HEK293 (cell line): ENCODE measurements around the gene PDZRN3.

Source experiments
- CTCF ChIA-PET: fragments of 350-600 bp; formaldehyde crosslinking; extraction: SDS; loops from one replicate; lab custom pipeline; 2021; ENCODE audit warnings: antibody characterized with exemption; lab: Yijun Ruan, JAX
- POLR2A ChIA-PET: fragments of 300-600 bp; formaldehyde crosslinking; extraction: SDS; loops from one replicate; lab custom pipeline; 2020; ENCODE audit warnings: antibody characterized with exemption, inconsistent platforms; lab: Yijun Ruan, JAX
- H3K27ac ChIP-seq: fragments of 200-500 bp; sonication (Bioruptor generic); 2 replicates; pipeline ENCODE4 v1.5.1; 2014; ENCODE audit warnings: low read depth, low read length, control low read depth, inconsistent platforms; ENCODE audit errors: extremely low read depth
- H3K36me3 ChIP-seq, 2 experiments: fragments of 200-500 bp in 1 of 2; sonication (Bioruptor generic) in 1 of 2; 1 replicate in 1 of 2; 2 replicates in 1 of 2; pipeline ENCODE4 v1.5.1; 2014 to 2017; ENCODE audit warnings: inconsistent platforms in 2 of 2, low read length in 2 of 2; ENCODE audit not compliant: control insufficient read depth in 2 of 2, insufficient read depth in 1 of 2
- H3K4me1 ChIP-seq: fragments of 200-500 bp; sonication (Bioruptor generic); 2 replicates; pipeline ENCODE4 v1.5.1; 2014; ENCODE audit warnings: mild to moderate bottlenecking, low read length, inconsistent platforms; ENCODE audit not compliant: control insufficient read depth, insufficient read depth
- H3K4me3 ChIP-seq: 2 replicates; pipeline ENCODE4 v1.5.1; 2011; ENCODE audit warnings: low read depth, mild to moderate bottlenecking, control low read depth, low read length, moderate library complexity
- H3K9me3 ChIP-seq: fragments of 200-500 bp; sonication (Bioruptor generic); 2 replicates; pipeline ENCODE4 v1.5.1; 2014; ENCODE audit warnings: low read depth, low read length, inconsistent platforms; ENCODE audit not compliant: control insufficient read depth, insufficient read depth
- GLIS2 ChIP-seq: fragments of 450-650 bp; formaldehyde crosslinking; IDR thresholded peaks from 2 replicates; pipeline ENCODE4 v1.5.1; 2016; ENCODE audit warnings: missing biosample characterization, missing genetic modification characterization
- OVOL3 ChIP-seq: fragments of 450-650 bp; formaldehyde crosslinking; IDR thresholded peaks from 2 replicates; pipeline ENCODE4 v1.5.1; 2016; ENCODE audit warnings: missing biosample characterization, missing genetic modification characterization
- SCRT1 ChIP-seq: fragments of 450-650 bp; formaldehyde crosslinking; IDR thresholded peaks from 2 replicates; pipeline ENCODE4 v1.5.1; 2016; ENCODE audit warnings: missing biosample characterization, missing genetic modification characterization, borderline replicate concordance
- SP2 ChIP-seq: fragments of 450-650 bp; formaldehyde crosslinking; IDR thresholded peaks from 2 replicates; pipeline ENCODE4 v1.5.1; 2016; ENCODE audit warnings: missing biosample characterization, missing genetic modification characterization
- TCF7L2 ChIP-seq: IDR thresholded peaks from 2 replicates; pipeline ENCODE4 v1.6.1; 2011; ENCODE audit warnings: low read depth, mild to moderate bottlenecking, inconsistent platforms, low read length, moderate library complexity, borderline replicate concordance
- TRIM28 ChIP-seq: IDR thresholded peaks from 2 replicates; pipeline ENCODE4 v1.6.1; 2011; ENCODE audit warnings: low read length, control low read depth, borderline replicate concordance
- ZFP3 ChIP-seq: fragments of 450-650 bp; formaldehyde crosslinking; IDR thresholded peaks from 2 replicates; pipeline ENCODE4 v1.5.1; 2016; ENCODE audit warnings: low read depth, missing biosample characterization, missing genetic modification characterization
- ZFP37 ChIP-seq: fragments of 450-650 bp; formaldehyde crosslinking; IDR thresholded peaks from 2 replicates; pipeline ENCODE4 v1.5.1; 2016; ENCODE audit warnings: missing biosample characterization, missing genetic modification characterization
- ZNF112 ChIP-seq: fragments of 450-650 bp; formaldehyde crosslinking; IDR thresholded peaks from 2 replicates; pipeline ENCODE4 v1.5.0; 2017; ENCODE audit warnings: missing biosample characterization, missing genetic modification characterization
- ZNF23 ChIP-seq: fragments of 450-650 bp; formaldehyde crosslinking; IDR thresholded peaks from 2 replicates; pipeline ENCODE4 v1.5.1; 2016; ENCODE audit warnings: missing biosample characterization, missing genetic modification characterization, borderline replicate concordance
- ZNF324 ChIP-seq: fragments of 450-650 bp; formaldehyde crosslinking; IDR thresholded peaks from 2 replicates; pipeline ENCODE4 v1.5.1; 2016; ENCODE audit warnings: missing biosample characterization, missing genetic modification characterization
- ZNF366 ChIP-seq: fragments of 450-650 bp; formaldehyde crosslinking; conservative IDR thresholded peaks from 2 replicates; pipeline ENCODE4 v1.5.1; 2016; ENCODE audit warnings: missing biosample characterization, missing genetic modification characterization
- ZNF394 ChIP-seq: fragments of 450-650 bp; formaldehyde crosslinking; IDR thresholded peaks from 2 replicates; pipeline ENCODE4 v1.5.1; 2016; ENCODE audit warnings: missing biosample characterization, missing genetic modification characterization, mild to moderate bottlenecking, moderate library complexity, borderline replicate concordance
- ZNF529 ChIP-seq: fragments of 450-650 bp; formaldehyde crosslinking; IDR thresholded peaks from 2 replicates; pipeline ENCODE4 v1.5.1; 2017; ENCODE audit warnings: missing genetic modification characterization, missing biosample characterization; ENCODE audit not compliant: insufficient replicate concordance
- ZNF585B ChIP-seq: fragments of 450-650 bp; formaldehyde crosslinking; IDR thresholded peaks from 2 replicates; pipeline ENCODE4 v1.5.1; 2016; ENCODE audit warnings: missing biosample characterization, missing genetic modification characterization
- ZNF624 ChIP-seq: fragments of 450-650 bp; formaldehyde crosslinking; IDR thresholded peaks from 2 replicates; pipeline ENCODE4 v1.5.1; 2017; ENCODE audit warnings: missing biosample characterization, missing genetic modification characterization
- ZNF626 ChIP-seq: fragments of 450-650 bp; sonication (Bioruptor Pico); formaldehyde crosslinking; IDR thresholded peaks from 2 replicates; pipeline ENCODE4 v1.5.1; 2018; ENCODE audit warnings: missing biosample characterization, missing genetic modification characterization, inconsistent platforms
- ZNF629 ChIP-seq: fragments of 450-650 bp; formaldehyde crosslinking; IDR thresholded peaks from 2 replicates; pipeline ENCODE4 v1.5.1; 2017; ENCODE audit warnings: missing biosample characterization, missing genetic modification characterization
- TF ChIP-seq, protein P1 (sequence below): fragments of 450-650 bp; formaldehyde crosslinking; IDR thresholded peaks from 2 replicates; pipeline ENCODE4 v1.5.1; 2016; ENCODE audit warnings: missing biosample characterization, missing genetic modification characterization, low read depth
- TF ChIP-seq, protein P2 (sequence below): fragments of 450-650 bp; IDR thresholded peaks from 2 replicates; pipeline ENCODE4 v1.5.1; 2018; ENCODE audit warnings: missing biosample characterization, missing genetic modification characterization
- TF ChIP-seq, protein P3 (sequence below): fragments of 450-650 bp; formaldehyde crosslinking; IDR thresholded peaks from 2 replicates; pipeline ENCODE4 v1.5.1; 2016; ENCODE audit warnings: missing biosample characterization, missing genetic modification characterization
- TF ChIP-seq, protein P4 (sequence below): fragments of 450-650 bp; formaldehyde crosslinking; IDR thresholded peaks from 2 replicates; pipeline ENCODE4 v1.5.1; 2016; ENCODE audit warnings: missing biosample characterization, missing genetic modification characterization, low read depth
- TF ChIP-seq, protein P5 (sequence below): fragments of 450-650 bp; formaldehyde crosslinking; IDR thresholded peaks from 2 replicates; pipeline ENCODE4 v1.5.1; 2016; ENCODE audit warnings: missing biosample characterization, missing genetic modification characterization

Gene PDZRN3

DNA sequence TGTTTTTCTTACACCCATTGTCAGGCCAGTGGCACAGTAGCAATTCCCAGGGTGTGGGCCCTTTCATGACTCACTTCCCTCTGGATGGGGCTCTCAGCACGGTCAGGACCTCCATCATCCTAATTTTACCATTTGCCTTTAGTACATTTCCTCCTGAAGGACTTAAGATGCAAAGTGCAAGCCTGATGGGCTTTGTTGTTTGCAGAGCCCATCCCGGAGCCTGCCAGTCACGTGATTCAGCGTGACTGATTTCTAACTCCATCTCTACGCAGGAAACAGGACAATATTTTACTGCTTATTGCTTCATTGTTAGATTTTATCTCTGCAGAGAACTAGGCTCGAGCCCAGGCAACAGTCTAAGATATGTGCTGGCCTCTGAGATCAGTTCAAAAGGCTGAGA is 223.7 kb downstream of the PDZRN3 start:
- no peaks in the 10 kb centered on the region for H3K9me3 ChIP-seq
- H3K27ac ChIP-seq, result no peak overlapping the region
- ChIA-PET CTCF (interaction anchor here (1.0 kb wide), 1 partner anchor 257 kb away, joined by 3 read pairs; no protein-coding TSS in a partner anchor), POLR2A (no interaction called here)
- TF ChIP-seq TRIM28 (peak; percentile 92), ZNF366 (tag by site-specific recombination) (no peak), ZNF529 (no peak), ZNF585B (tag by site-specific recombination) (no peak), ZNF626 (no peak)
- TF ChIP-seq, protein P1, sequence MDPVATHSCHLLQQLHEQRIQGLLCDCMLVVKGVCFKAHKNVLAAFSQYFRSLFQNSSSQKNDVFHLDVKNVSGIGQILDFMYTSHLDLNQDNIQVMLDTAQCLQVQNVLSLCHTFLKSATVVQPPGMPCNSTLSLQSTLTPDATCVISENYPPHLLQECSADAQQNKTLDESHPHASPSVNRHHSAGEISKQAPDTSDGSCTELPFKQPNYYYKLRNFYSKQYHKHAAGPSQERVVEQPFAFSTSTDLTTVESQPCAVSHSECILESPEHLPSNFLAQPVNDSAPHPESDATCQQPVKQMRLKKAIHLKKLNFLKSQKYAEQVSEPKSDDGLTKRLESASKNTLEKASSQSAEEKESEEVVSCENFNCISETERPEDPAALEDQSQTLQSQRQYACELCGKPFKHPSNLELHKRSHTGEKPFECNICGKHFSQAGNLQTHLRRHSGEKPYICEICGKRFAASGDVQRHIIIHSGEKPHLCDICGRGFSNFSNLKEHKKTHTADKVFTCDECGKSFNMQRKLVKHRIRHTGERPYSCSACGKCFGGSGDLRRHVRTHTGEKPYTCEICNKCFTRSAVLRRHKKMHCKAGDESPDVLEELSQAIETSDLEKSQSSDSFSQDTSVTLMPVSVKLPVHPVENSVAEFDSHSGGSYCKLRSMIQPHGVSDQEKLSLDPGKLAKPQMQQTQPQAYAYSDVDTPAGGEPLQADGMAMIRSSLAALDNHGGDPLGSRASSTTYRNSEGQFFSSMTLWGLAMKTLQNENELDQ (tag by site-specific recombination), result no peak
- TF ChIP-seq, protein P2, sequence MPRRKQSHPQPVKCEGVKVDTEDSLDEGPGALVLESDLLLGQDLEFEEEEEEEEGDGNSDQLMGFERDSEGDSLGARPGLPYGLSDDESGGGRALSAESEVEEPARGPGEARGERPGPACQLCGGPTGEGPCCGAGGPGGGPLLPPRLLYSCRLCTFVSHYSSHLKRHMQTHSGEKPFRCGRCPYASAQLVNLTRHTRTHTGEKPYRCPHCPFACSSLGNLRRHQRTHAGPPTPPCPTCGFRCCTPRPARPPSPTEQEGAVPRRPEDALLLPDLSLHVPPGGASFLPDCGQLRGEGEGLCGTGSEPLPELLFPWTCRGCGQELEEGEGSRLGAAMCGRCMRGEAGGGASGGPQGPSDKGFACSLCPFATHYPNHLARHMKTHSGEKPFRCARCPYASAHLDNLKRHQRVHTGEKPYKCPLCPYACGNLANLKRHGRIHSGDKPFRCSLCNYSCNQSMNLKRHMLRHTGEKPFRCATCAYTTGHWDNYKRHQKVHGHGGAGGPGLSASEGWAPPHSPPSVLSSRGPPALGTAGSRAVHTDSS (tag by site-specific recombination), result no peak
- no peaks in the 10 kb centered on the region for H3K36me3 ChIP-seq
- H3K4me1 ChIP-seq, result no peaks in the 10 kb centered on the region
- H3K4me3 ChIP-seq, result no peak overlapping the region

DNA sequence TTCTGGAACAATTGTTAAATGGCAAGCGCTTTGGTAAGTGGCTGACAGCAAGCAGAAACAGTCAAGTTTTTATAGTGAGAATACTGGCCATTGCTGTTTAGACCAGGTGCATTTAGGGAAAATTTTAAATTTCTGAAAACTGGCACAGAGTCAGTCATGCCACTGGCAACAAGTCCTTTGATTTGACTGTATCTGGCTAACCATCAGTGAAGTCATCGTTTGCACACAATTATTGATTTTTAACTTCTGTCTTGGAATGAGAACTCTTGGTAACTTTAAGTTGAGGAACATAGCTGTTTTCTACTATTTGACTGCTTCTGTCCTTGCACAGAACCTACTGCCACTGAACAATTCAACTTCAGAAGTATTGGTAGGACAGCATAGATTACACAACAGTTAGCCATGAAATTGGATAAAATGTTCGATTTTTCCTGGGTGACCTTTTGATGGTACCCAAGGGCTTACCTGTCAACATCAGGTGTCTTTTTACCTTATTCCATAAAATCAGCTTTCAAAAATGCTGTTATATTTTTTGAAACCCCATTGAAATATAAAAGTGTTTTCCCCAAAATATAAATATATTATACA is 225.0 kb downstream of the PDZRN3 start:
- TF ChIP-seq ZNF112 (tag by site-specific recombination), result no peak
- no peak for TF ChIP-seq SCRT1
- no peak for TF ChIP-seq OVOL3
- no peak for TF ChIP-seq SP2
- no peak for TF ChIP-seq ZFP37 (tag by site-specific recombination)
- TF ChIP-seq ZFP3 (tag by site-specific recombination), result no peak
- TF ChIP-seq ZNF626, result no peak
- no peak for TF ChIP-seq ZNF624 (tag by site-specific recombination)
- TF ChIP-seq TCF7L2, result no peak
- TF ChIP-seq, protein P3, sequence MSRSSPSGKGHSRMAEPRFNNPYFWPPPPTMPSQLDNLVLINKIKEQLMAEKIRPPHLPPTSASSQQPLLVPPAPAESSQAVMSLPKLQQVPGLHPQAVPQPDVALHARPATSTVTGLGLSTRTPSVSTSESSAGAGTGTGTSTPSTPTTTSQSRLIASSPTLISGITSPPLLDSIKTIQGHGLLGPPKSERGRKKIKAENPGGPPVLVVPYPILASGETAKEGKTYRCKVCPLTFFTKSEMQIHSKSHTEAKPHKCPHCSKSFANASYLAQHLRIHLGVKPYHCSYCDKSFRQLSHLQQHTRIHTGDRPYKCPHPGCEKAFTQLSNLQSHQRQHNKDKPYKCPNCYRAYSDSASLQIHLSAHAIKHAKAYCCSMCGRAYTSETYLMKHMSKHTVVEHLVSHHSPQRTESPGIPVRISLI (tag by site-specific recombination), result no peak
- no peak for TF ChIP-seq ZNF23 (tag by site-specific recombination)
- TF ChIP-seq, all 188 proteins: peak for 0
- H3K36me3 ChIP-seq, result no peaks in the 10 kb centered on the region
- H3K4me3 ChIP-seq, result no peak overlapping the region
- ChIA-PET POLR2A (no interaction called here), CTCF (interaction anchor here (1.0 kb wide), 1 partner anchor 256 kb away, joined by 3 read pairs; no protein-coding TSS in a partner anchor)
- no peaks in the 10 kb centered on the region for H3K9me3 ChIP-seq
- no peaks in the 10 kb centered on the region for H3K4me1 ChIP-seq
- H3K27ac ChIP-seq, result no peak overlapping the region

DNA sequence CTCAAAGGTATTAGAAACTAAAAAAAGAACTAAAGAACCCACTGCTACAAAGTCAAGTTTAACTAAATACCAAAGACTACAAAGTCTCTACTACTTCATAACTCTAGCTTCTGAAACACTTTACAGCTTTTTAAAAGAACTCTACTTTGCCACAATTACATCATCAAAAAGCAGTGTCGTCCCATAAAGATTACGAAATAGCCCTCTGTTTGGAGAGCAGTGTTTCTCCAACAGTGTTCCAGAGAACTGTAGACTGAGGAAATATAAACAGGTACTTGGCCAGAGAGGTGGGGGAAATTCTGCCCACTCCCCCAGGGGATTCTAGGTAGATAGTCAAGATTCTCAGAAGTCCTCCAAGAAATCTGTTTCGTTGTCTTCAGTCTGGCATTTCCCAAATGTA is 225.6 kb downstream of the PDZRN3 start:
- CTCF ChIA-PET, result no interaction called here
- no peaks in the 10 kb centered on the region for H3K36me3 ChIP-seq
- no peak for TF ChIP-seq ZNF394
- TF ChIP-seq, protein P4, sequence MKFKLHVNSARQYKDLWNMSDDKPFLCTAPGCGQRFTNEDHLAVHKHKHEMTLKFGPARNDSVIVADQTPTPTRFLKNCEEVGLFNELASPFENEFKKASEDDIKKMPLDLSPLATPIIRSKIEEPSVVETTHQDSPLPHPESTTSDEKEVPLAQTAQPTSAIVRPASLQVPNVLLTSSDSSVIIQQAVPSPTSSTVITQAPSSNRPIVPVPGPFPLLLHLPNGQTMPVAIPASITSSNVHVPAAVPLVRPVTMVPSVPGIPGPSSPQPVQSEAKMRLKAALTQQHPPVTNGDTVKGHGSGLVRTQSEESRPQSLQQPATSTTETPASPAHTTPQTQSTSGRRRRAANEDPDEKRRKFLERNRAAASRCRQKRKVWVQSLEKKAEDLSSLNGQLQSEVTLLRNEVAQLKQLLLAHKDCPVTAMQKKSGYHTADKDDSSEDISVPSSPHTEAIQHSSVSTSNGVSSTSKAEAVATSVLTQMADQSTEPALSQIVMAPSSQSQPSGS (tag by site-specific recombination), result peak; percentile 79
- TF ChIP-seq GLIS2, result no peak
- peak; percentile 45; the same call in 1 of the 2 replicates for TF ChIP-seq ZNF629 (tag by site-specific recombination)
- TF ChIP-seq, protein P5, sequence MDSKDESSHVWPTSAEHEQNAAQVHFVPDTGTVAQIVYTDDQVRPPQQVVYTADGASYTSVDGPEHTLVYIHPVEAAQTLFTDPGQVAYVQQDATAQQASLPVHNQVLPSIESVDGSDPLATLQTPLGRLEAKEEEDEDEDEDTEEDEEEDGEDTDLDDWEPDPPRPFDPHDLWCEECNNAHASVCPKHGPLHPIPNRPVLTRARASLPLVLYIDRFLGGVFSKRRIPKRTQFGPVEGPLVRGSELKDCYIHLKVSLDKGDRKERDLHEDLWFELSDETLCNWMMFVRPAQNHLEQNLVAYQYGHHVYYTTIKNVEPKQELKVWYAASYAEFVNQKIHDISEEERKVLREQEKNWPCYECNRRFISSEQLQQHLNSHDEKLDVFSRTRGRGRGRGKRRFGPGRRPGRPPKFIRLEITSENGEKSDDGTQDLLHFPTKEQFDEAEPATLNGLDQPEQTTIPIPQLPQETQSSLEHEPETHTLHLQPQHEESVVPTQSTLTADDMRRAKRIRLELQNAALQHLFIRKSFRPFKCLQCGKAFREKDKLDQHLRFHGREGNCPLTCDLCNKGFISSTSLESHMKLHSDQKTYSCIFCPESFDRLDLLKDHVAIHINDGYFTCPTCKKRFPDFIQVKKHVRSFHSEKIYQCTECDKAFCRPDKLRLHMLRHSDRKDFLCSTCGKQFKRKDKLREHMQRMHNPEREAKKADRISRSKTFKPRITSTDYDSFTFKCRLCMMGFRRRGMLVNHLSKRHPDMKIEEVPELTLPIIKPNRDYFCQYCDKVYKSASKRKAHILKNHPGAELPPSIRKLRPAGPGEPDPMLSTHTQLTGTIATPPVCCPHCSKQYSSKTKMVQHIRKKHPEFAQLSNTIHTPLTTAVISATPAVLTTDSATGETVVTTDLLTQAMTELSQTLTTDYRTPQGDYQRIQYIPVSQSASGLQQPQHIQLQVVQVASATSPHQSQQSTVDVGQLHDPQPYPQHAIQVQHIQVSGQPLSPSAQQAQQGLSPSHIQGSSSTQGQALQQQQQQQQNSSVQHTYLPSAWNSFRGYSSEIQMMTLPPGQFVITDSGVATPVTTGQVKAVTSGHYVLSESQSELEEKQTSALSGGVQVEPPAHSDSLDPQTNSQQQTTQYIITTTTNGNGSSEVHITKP (tag by site-specific recombination), result peak; percentile 22; the same call in 1 of the 2 replicates
- no peak for TF ChIP-seq ZNF324 (tag by site-specific recombination)

More for the DNA sequence above, 225.6 kb downstream of the PDZRN3 start:
- POLR2A ChIA-PET, result no interaction called here
- no peaks in the 10 kb centered on the region for H3K9me3 ChIP-seq
- H3K27ac ChIP-seq, result no peak overlapping the region
- no peaks in the 10 kb centered on the region for H3K4me1 ChIP-seq
- no peak overlapping the region for H3K4me3 ChIP-seq
